Mesenchymal stem cell (in vitro differentiated cells and primary cell): ENCODE data around the gene RPGRIP1L.

Experiments
- DNase-seq: peaks from one replicate; pipeline ENCODE4 v3.0.0-alpha.2; 2013
- H2AFZ ChIP-seq: one replicate; pipeline ENCODE4 v1.6.1; 2013; ENCODE audit warnings: low read depth, mild to moderate bottlenecking, control low read depth, inconsistent platforms, low read length, moderate library complexity
- H2AK5ac ChIP-seq: 2 replicates; pipeline ENCODE4 v1.6.1; 2013; ENCODE audit warnings: low read length, moderate library complexity, mild to moderate bottlenecking, inconsistent platforms; ENCODE audit not compliant: severe bottlenecking
- H2BK120ac ChIP-seq: one replicate; pipeline ENCODE4 v1.6.1; 2013; ENCODE audit warnings: low read depth, mild to moderate bottlenecking, inconsistent platforms, low read length, moderate library complexity
- H2BK12ac ChIP-seq, 2 experiments: one replicate each; pipeline ENCODE4 v1.6.1; 2013; ENCODE audit warnings: inconsistent platforms in 2 of 2, low read length in 2 of 2, mild to moderate bottlenecking in 2 of 2, moderate library complexity in 2 of 2, control low read depth in 1 of 2
- H2BK15ac ChIP-seq: one replicate; pipeline ENCODE4 v1.6.1; 2013; ENCODE audit warnings: mild to moderate bottlenecking, low read depth, inconsistent platforms; ENCODE audit not compliant: poor library complexity, severe bottlenecking
- H2BK5ac ChIP-seq: 2 replicates; pipeline ENCODE4 v1.6.1; 2013; ENCODE audit warnings: low read depth, mild to moderate bottlenecking, low read length, control low read depth, inconsistent platforms; ENCODE audit not compliant: poor library complexity, severe bottlenecking
- H3K14ac ChIP-seq, 2 experiments: one replicate each; pipeline ENCODE4 v1.6.1; 2013; ENCODE audit warnings: inconsistent platforms in 2 of 2, low read length in 2 of 2, control low read depth in 1 of 2, mild to moderate bottlenecking in 1 of 2, moderate library complexity in 1 of 2
- H3K18ac ChIP-seq, 2 experiments: one replicate each; pipeline ENCODE4 v1.6.1; 2013; ENCODE audit warnings: inconsistent platforms in 2 of 2, low read length in 2 of 2, control low read depth in 1 of 2, low read depth in 1 of 2, mild to moderate bottlenecking in 1 of 2
- H3K23ac ChIP-seq, 2 experiments: one replicate each; pipeline ENCODE4 v1.6.1; 2013; ENCODE audit warnings: inconsistent platforms in 2 of 2, low read length in 2 of 2, mild to moderate bottlenecking in 2 of 2, moderate library complexity in 2 of 2, control low read depth in 1 of 2
- H3K27ac ChIP-seq: 2 replicates; pipeline ENCODE4 v1.5.1; 2013; ENCODE audit warnings: mild to moderate bottlenecking, moderate library complexity, low read length, control low read depth, inconsistent platforms; ENCODE audit not compliant: poor library complexity, severe bottlenecking
- H3K27me3 ChIP-seq, 2 experiments: 2 replicates each; pipeline versions ENCODE4 v1.6.1 to v1.7.0; 2013; ENCODE audit warnings: low read length in 2 of 2, mild to moderate bottlenecking in 2 of 2, moderate library complexity in 2 of 2, control low read depth in 1 of 2, inconsistent platforms in 1 of 2; ENCODE audit not compliant: control insufficient read depth in 1 of 2, insufficient read depth in 1 of 2
- H3K36me3 ChIP-seq, 2 experiments: 2 replicates each; pipeline versions ENCODE4 v1.6.1 to v1.7.0; 2013; ENCODE audit warnings: low read length in 2 of 2, control low read depth in 1 of 2, inconsistent platforms in 1 of 2, low read depth in 1 of 2, mild to moderate bottlenecking in 1 of 2; ENCODE audit not compliant: insufficient read depth in 2 of 2, control insufficient read depth in 1 of 2
- H3K4ac ChIP-seq, 2 experiments: one replicate each; pipeline ENCODE4 v1.6.1; 2013; ENCODE audit warnings: inconsistent platforms in 2 of 2, low read length in 2 of 2, mild to moderate bottlenecking in 2 of 2, moderate library complexity in 2 of 2, control low read depth in 1 of 2, low read depth in 1 of 2
- H3K4me1 ChIP-seq: 2 replicates; pipeline ENCODE4 v1.6.1; 2013; ENCODE audit warnings: low read depth, low read length, control low read depth; ENCODE audit not compliant: control insufficient read depth, insufficient read depth
- H3K4me2 ChIP-seq: 2 replicates; pipeline ENCODE4 v1.6.1; 2013; ENCODE audit warnings: low read length, mild to moderate bottlenecking, inconsistent platforms; ENCODE audit not compliant: poor library complexity, severe bottlenecking
- H3K4me3 ChIP-seq, 2 experiments: 2 replicates each; pipeline versions ENCODE4 v1.5.1 to v1.7.0; 2013; ENCODE audit warnings: low read length in 2 of 2, mild to moderate bottlenecking in 2 of 2, control low read depth in 1 of 2, low read depth in 1 of 2; ENCODE audit not compliant: insufficient read depth in 1 of 2
- H3K79me1 ChIP-seq: replicated peaks from 2 replicates; pipeline ENCODE4 v1.6.1; 2013; ENCODE audit warnings: mild to moderate bottlenecking, control low read depth, low read length, inconsistent platforms; ENCODE audit not compliant: poor library complexity, severe bottlenecking
- H3K9ac ChIP-seq: 2 replicates; pipeline ENCODE4 v1.7.0; 2013; ENCODE audit warnings: mild to moderate bottlenecking, low read length, moderate library complexity
- H3K9me3 ChIP-seq: 2 replicates; pipeline ENCODE4 v1.7.0; 2013; ENCODE audit warnings: mild to moderate bottlenecking, low read length; ENCODE audit not compliant: control insufficient read depth
- H4K8ac ChIP-seq: one replicate; pipeline ENCODE4 v1.6.1; 2013; ENCODE audit warnings: inconsistent platforms, mild to moderate bottlenecking, low read length, moderate library complexity
- H4K91ac ChIP-seq: one replicate; pipeline ENCODE4 v1.6.1; 2013; ENCODE audit warnings: mild to moderate bottlenecking, low read length, inconsistent platforms
- WGBS: methylation state at CpG from one replicate; pipeline ENCODE4 v1.1.7; 2013; ENCODE audit warnings: mixed read lengths; 5-methylcytosine and 5-hydroxymethylcytosine counted together

RPGRIP1L gene

GRCh38 chr16:53597776-53598175 is 105.9 kb downstream of the RPGRIP1L start:
- no peak for DNase-seq
- no peak overlapping the region for H4K91ac ChIP-seq
- H2BK120ac ChIP-seq, result no peak overlapping the region
- no peak overlapping the region for H4K8ac ChIP-seq
- H3K4me1 ChIP-seq, result no peaks in the 10 kb centered on the region
- H3K4me3 ChIP-seq, result no peak overlapping the region
- H3K27ac ChIP-seq, result no peak overlapping the region
- no peak overlapping the region for H2AFZ ChIP-seq
- peaks cover 15% of the 10 kb centered on the region for H3K9me3 ChIP-seq
- peaks cover 3 to 26% of the 10 kb centered on the region in 2 experiments for H3K36me3 ChIP-seq
- H3K79me1 ChIP-seq, result no peaks in the 10 kb centered on the region
- H2BK5ac ChIP-seq, result no peak overlapping the region
- no peak overlapping the region for H2BK12ac ChIP-seq
- H3K9ac ChIP-seq, result no peak overlapping the region
- no peak overlapping the region for H3K4ac ChIP-seq
- H2BK15ac ChIP-seq, result no peak overlapping the region
- no peaks in the 10 kb centered on the region for H3K27me3 ChIP-seq
- H2AK5ac ChIP-seq, result no peak overlapping the region
- no peak overlapping the region for H3K18ac ChIP-seq
- WGBS, result 91% methylated on average over 3 of the region's 3 CpGs
- H3K4me2 ChIP-seq, result no peak overlapping the region
- no peak overlapping the region for H3K23ac ChIP-seq
- no peak overlapping the region for H3K14ac ChIP-seq

- H3K9me3 ChIP-seq, result peaks cover 6% of the 10 kb centered on the region
- 71% methylated on average over 2 of the region's 3 CpGs for WGBS
Measured at GRCh38 chr16:53588081-53588648, 115.5 kb downstream of the RPGRIP1L start.

GRCh38 chr16:53583401-53583800 is 120.3 kb downstream of the RPGRIP1L start:
- H2BK120ac ChIP-seq, result no peak overlapping the region
- no peak overlapping the region for H4K91ac ChIP-seq
- H3K18ac ChIP-seq, result no peak overlapping the region
- 85% methylated on average over 1 of the region's 2 CpGs for WGBS
- no peak overlapping the region for H2AFZ ChIP-seq
- H3K36me3 ChIP-seq, result no peaks in the 10 kb centered on the region
- no peak overlapping the region for H2BK15ac ChIP-seq
- H2AK5ac ChIP-seq, result no peak overlapping the region
- H3K23ac ChIP-seq, result no peak overlapping the region
- no peak overlapping the region for H4K8ac ChIP-seq
- H3K4me1 ChIP-seq, result no peaks in the 10 kb centered on the region
- no peaks in the 10 kb centered on the region for H3K9me3 ChIP-seq
- H2BK5ac ChIP-seq, result no peak overlapping the region
- H3K4me2 ChIP-seq, result no peak overlapping the region
- DNase-seq, result no peak
- no peak overlapping the region for H2BK12ac ChIP-seq
- H3K4ac ChIP-seq, result no peak overlapping the region
- H3K79me1 ChIP-seq, result no peaks in the 10 kb centered on the region
- no peak overlapping the region for H3K9ac ChIP-seq
- H3K27me3 ChIP-seq, result no peaks in the 10 kb centered on the region
- H3K4me3 ChIP-seq, result no peak overlapping the region
- H3K14ac ChIP-seq, result no peak overlapping the region
- H3K27ac ChIP-seq, result no peak overlapping the region

More at GRCh38 chr16:53588081-53588648, 115.5 kb downstream of the RPGRIP1L start:
- no peak overlapping the region for H3K9ac ChIP-seq
- no peak overlapping the region for H2BK15ac ChIP-seq
- H3K4me2 ChIP-seq, result no peak overlapping the region
- H3K18ac ChIP-seq, result no peak overlapping the region
- H2BK5ac ChIP-seq, result no peak overlapping the region
- H4K8ac ChIP-seq, result no peak overlapping the region
- H3K36me3 ChIP-seq, result no peaks in the 10 kb centered on the region
- no peak overlapping the region for H3K27ac ChIP-seq
- no peak overlapping the region for H3K14ac ChIP-seq
- no peak overlapping the region for H2BK120ac ChIP-seq
- no peak overlapping the region for H4K91ac ChIP-seq
- no peaks in the 10 kb centered on the region for H3K4me1 ChIP-seq
- no peak for DNase-seq
- no peak overlapping the region for H2AFZ ChIP-seq
- H2BK12ac ChIP-seq, result no peak overlapping the region
- no peaks in the 10 kb centered on the region for H3K27me3 ChIP-seq
- H2AK5ac ChIP-seq, result no peak overlapping the region
- no peak overlapping the region for H3K23ac ChIP-seq
- no peak overlapping the region for H3K4me3 ChIP-seq
- no peaks in the 10 kb centered on the region for H3K79me1 ChIP-seq
- no peak overlapping the region for H3K4ac ChIP-seq

- Histone ChIP-seq H2BK15ac (no peak overlapping the region), H3K9me3 (no peaks in the 10 kb centered on the region), H2AK5ac (no peak overlapping the region), H3K4ac (no peak overlapping the region), H3K4me2 (no peak overlapping the region), H3K9ac (no peak overlapping the region), H4K8ac (no peak overlapping the region), H2BK5ac (no peak overlapping the region), H3K79me1 (no peaks in the 10 kb centered on the region), H2BK120ac (no peak overlapping the region), H4K91ac (peak overlapping the region; percentile 7), H3K23ac (no peak overlapping the region), H3K4me1 (no peaks in the 10 kb centered on the region), H2AFZ (no peak overlapping the region), H2BK12ac (no peak overlapping the region), H3K4me3 (no peak overlapping the region), H3K27me3 (no peaks in the 10 kb centered on the region), H3K36me3 (no peaks in the 10 kb centered on the region), H3K14ac (no peak overlapping the region), H3K27ac (no peak overlapping the region), H3K18ac (peak overlapping the region in 1 of 2 experiments; percentile 33)
- 95% methylated on average over 2 of the region's 2 CpGs for WGBS
- DNase-seq, result no peak
Measured at GRCh38 chr16:53581784-53582183, 121.9 kb downstream of the RPGRIP1L start.
